OCI-LY1 (cell line): ENCODE data around the gene C1QB.

ENCODE experiments used
- CTCF ChIP-seq: fragments of 200-600 bp; sonication (generic), shearing (Covaris generic); IDR thresholded peaks from 2 replicates; pipeline ENCODE4 v1.5.1; 2017; ENCODE audit warnings: mild to moderate bottlenecking, antibody characterized with exemption, low read length, moderate library complexity, mixed read lengths
- EZH2 ChIP-seq: fragments of 200-600 bp; sonication (generic), shearing (Covaris generic); IDR thresholded peaks from 2 replicates; pipeline ENCODE4 v1.8.0; 2017; ENCODE audit warnings: borderline replicate concordance, mixed run types, mild to moderate bottlenecking, antibody characterized with exemption, low read length, moderate library complexity, mixed read lengths

- TF ChIP-seq CTCF = no peak
- TF ChIP-seq EZH2 = no peak
Measured at GRCh38 chr1:22607154-22607553, 45.9 kb upstream of the C1QB start.
